ENCODE results near the gene ZDHHC17. TPM values are rescaled to one million over a fixed set of nuclear protein-coding genes. Genes with fewer than 3 reads are reported as not detected.

The ZDHHC17 gene
- total RNA-seq, 2 experiments from 2014 or later = 18.8 to 20.0 TPM

Other genes starting within 250 kb of the ZDHHC17 start
- gene OSBPL8, start 204.3 kb upstream of the ZDHHC17 start, total RNA-seq = 10 to 100 TPM; 69.8 to 73.7 TPM
- under 1 TPM; 0.33 to 0.41 TPM for gene CSRP2, start 114.9 kb downstream of the ZDHHC17 start, total RNA-seq

Data from activated CD4-positive, alpha-beta memory T cell treated with anti-CD3 and anti-CD28 coated beads for 36 hours (primary cell).